NB4 (cell line): Measurements from ENCODE around the gene THAP10.

Experiments used
- POLR2A ChIP-seq: IDR thresholded peaks from 2 replicates; pipeline ENCODE4 v1.6.1; 2011; ENCODE audit warnings: mild to moderate bottlenecking; ENCODE audit not compliant: insufficient read length; ENCODE audit errors: extremely low read depth
- TF ChIP-seq, protein P1 (sequence below): IDR thresholded peaks from one replicate; pipeline ENCODE4 v1.5.1; 2012; ENCODE audit warnings: low read depth, low read length
- TF ChIP-seq, protein P2 (sequence below): IDR thresholded peaks from 2 replicates; pipeline ENCODE4 v1.6.1; 2011; ENCODE audit warnings: low read depth, low read length

DNA sequence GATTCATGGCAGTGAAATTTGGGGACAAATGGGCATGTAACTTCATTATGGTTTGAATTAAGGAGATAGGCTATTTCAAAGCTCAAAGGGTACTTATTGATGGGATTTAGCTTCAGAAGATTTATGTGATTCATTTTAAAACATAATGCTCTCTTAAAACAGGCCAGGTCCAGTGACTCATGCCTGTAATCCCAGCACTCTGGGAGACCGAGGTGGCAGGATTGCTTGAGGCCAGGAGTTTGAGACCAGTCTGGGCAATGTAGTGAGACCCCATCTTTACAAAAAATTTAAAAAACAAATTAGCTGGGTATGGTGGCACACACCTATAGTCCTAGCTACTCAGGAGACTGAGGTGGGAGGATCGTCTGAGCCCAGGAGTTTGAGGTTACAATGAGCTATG lies 11.5 kb downstream of the THAP10 start:
- TF ChIP-seq, protein P1, sequence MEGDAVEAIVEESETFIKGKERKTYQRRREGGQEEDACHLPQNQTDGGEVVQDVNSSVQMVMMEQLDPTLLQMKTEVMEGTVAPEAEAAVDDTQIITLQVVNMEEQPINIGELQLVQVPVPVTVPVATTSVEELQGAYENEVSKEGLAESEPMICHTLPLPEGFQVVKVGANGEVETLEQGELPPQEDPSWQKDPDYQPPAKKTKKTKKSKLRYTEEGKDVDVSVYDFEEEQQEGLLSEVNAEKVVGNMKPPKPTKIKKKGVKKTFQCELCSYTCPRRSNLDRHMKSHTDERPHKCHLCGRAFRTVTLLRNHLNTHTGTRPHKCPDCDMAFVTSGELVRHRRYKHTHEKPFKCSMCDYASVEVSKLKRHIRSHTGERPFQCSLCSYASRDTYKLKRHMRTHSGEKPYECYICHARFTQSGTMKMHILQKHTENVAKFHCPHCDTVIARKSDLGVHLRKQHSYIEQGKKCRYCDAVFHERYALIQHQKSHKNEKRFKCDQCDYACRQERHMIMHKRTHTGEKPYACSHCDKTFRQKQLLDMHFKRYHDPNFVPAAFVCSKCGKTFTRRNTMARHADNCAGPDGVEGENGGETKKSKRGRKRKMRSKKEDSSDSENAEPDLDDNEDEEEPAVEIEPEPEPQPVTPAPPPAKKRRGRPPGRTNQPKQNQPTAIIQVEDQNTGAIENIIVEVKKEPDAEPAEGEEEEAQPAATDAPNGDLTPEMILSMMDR: no peak
- no peak for TF ChIP-seq POLR2A
- TF ChIP-seq, protein P2, sequence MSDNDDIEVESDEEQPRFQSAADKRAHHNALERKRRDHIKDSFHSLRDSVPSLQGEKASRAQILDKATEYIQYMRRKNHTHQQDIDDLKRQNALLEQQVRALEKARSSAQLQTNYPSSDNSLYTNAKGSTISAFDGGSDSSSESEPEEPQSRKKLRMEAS: no peak
